Stimulated activated CD8-positive, alpha-beta memory T cell treated with anti-CD3 and anti-CD28 coated beads, Interleukin-12 subunit alpha, Interleukin-12 subunit beta, amount 100 ng/mL, for 4 hours (primary cell): ENCODE measurements around the gene P2RX5.
"Not testable (repeated sequence)": the region's sequence is repeated elsewhere in the genome, so short reads cannot be mapped to it uniquely, and the experiment has no call there.

Source experiments
- DNase-seq: peaks from one replicate; pipeline ENCODE4 v3.0.0-alpha.2; 2020; ENCODE audit warnings: low read depth

P2RX5 gene

DNA sequence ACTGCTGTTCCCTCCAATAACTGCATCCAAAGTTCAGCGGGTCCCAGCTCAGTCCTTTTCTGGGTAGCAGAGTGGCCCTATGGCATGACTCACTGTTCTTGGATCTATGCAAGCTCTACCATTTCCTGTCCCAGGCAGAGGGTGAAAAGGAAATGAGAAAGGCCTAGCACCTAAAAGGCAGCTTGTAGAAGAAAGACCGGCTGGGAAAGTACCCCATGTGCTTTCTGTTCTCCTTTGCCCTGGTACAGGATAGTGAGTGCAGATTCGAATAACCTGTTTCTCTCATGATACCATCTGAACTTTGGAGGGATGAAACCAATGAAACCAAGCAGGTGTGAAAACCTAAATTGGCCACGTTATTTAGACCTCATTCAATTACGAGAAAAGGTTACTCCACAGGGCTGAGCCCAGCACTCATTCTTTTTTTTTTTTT lies 15.0 kb upstream of the P2RX5 start:
- DNase-seq = peak; percentile 33

- DNase-seq = no peak
These were observed 12.4 kb upstream of the P2RX5 start for GRCh38 chr17:3708366-3708765.

DNA sequence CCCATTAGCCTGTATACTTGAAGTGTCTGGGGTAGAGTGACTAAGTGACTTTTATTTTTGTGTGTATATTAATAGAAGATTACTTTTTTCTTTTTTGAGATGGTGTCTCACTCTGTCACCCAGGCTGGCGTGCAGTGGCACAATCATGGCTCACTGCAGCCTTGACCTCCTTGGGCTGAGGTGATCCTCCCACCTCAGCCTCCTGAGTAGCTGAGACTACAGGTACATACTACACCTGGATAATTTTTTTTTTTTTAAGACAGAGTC lies 9.7 kb upstream of the P2RX5 start:
- DNase-seq = not testable (repeated sequence)

DNA sequence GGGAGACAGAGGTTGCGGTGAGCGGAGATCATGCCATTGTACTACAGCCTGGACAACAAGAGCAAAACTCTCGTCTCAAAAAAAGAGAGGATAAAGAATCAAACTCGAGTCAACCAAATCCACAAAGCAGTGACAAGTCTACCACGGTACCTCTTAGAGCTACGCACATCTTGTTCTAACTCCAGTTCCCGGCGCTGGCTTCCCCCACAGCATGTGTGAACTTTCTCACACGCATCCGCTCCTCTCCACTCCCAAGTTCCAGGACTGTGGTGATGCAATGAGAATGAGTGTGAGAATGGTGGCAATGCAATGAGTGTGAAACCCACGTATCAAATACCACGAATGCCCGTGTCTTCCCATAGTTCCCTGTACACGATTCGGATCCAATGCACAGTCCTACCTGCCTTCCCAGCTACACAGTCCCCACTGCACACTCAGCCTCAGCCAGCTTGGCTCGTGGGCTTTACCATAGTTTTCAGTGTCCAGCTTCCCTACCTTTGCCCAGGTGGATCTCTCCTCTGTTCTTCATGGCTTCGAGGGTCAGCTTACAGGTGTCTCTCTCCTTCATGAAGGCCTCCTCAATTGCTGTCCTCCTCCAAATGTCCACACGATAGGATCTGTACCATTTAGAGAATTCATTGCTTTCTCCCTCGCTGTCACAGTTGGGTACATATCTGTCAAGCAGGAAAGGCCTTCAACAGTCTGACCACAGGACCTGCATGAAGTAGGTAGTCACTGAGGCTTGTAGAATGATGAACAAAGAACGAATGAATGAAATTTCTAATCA lies 9.2 kb upstream of the P2RX5 start:
- no peak for DNase-seq

DNA sequence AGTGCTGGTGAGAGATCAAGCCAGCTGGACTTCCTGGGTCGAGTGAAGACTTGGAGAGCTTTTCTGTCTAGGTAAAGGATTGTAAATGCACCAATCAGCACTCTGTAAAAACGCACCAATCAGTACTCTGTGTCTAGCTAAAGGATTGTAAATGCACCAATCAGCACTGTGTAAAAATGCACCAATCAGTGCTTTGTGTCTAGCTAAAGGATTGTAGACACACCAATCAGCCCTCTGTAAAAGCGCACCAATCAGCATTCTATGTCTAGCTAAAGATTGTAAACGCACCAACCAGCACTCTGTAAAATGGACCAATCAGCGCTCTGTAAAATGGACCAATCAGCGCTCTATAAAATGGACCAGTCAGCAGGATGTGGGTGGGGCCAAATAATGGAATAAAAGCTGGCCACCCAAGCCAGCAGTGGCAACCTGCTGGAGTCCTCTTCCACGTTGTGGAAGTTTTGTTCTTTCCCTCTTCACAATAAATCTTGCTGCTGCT lies 6.1 kb upstream of the P2RX5 start:
- DNase-seq = not testable (repeated sequence)

DNA sequence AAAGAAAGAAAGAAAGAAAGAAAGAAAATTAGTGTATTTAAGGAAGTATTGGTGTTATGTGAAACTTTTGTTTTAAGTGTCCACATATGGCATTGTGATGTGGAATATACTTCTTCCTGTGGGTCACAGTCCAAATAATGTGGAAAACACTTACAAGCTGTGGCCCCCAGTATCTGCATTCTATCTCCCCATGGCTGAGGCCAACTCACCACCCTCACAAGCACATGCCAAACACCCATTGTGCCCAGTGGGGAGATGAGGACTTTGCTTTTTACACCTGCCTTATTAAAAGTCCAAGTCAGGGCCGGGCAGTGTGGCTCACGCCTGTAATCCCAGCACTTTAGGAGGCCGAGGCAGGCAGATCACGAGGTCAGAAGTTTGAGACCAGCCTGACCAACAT lies 4.0 kb upstream of the P2RX5 start:
- DNase-seq = no peak

- DNase-seq = no peak
These were observed 2.2 kb upstream of the P2RX5 start for GRCh38 chr17:3698139-3698538.

GRCh38 chr17:3697103-3697476 lies 1.1 kb upstream of the P2RX5 start:
- DNase-seq = no peak

DNA sequence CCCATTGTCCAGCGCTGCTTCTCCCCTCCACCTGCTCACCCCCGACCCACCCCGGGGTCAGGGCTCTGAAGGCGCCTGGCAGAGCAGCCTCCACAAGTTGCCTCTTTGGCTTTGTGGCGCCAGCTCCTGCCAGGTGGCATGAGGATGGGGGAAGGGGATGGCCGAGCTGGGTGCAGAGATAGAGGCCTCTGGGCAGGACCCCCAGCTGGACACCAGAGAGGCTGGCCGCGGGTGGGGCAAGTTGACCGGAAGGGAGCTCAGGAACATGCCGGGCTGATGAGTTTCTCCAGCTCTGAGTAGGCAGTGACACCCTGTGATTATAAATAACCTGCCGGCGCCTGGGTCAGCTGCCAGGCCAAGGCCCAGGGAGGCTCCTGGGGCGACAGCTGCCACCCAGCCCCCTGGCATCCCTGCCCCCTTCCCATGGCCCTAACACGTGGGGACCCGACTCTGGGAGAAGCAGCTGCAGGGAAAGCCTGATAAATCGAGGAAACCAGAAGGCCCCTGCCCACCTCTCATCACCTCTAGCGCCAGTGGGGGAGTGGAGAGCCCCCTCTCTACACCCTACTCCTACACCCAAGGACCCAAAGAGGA lies 729 bp downstream of the P2RX5 start:
- DNase-seq = no peak

DNA sequence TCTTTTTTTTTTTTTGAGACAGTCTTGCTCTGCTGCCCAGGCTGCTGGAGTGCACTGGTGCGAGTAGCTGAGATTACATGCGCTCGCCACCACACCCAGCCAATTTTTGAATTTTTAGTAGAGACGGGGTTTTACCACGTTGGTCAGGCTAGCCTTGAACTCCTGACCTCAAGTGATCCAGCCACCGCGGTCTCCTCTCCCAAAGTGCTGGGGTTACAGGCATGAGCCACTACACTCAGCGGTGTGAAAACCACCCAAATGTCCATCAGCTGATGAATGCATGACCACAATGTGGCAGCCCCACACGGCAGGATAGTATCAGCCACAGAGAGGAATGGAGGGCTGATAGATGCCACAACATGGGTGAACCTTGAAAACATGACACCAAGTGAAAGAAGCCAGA lies 2.1 kb downstream of the P2RX5 start:
- peak; percentile 24 for DNase-seq

- DNase-seq = no peak
These were observed 2.8 kb downstream of the P2RX5 start for GRCh38 chr17:3693141-3693540.

GRCh38 chr17:3692346-3692745 lies 3.6 kb downstream of the P2RX5 start:
- no peak for DNase-seq

DNA sequence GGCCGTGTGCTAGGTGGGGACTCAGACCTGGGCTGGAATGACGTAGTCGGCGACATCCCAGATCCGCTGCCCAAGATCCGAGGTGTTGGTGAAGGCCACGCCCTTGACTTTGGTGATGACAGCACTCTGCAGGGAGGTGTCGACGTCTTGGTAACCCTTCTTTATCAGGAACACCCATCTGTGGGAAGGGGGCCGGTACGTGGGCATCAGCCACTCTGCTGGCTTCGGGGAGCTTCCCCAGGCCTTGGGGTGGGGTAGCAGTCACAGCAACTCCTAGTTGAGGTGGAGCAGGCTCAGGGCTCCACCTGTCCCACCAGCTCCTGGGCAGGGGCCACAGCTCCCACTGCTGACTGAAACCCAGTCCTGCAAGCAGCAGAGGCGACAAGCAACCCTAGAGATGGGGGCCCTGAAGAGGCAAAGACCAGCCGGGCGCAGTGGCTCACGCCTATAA lies 4.3 kb downstream of the P2RX5 start:
- DNase-seq = no peak

GRCh38 chr17:3690094-3690715 lies 5.8 kb downstream of the P2RX5 start:
- no peak for DNase-seq

- DNase-seq = no peak
These were observed 6.5 kb downstream of the P2RX5 start for GRCh38 chr17:3689262-3690093.

- DNase-seq = no peak
These were observed 7.1 kb downstream of the P2RX5 start for GRCh38 chr17:3688852-3689261.

GRCh38 chr17:3688027-3688553 lies 7.9 kb downstream of the P2RX5 start:
- no peak for DNase-seq

- DNase-seq = no peak
These were observed 10.8 kb downstream of the P2RX5 start for GRCh38 chr17:3685174-3685573.

DNA sequence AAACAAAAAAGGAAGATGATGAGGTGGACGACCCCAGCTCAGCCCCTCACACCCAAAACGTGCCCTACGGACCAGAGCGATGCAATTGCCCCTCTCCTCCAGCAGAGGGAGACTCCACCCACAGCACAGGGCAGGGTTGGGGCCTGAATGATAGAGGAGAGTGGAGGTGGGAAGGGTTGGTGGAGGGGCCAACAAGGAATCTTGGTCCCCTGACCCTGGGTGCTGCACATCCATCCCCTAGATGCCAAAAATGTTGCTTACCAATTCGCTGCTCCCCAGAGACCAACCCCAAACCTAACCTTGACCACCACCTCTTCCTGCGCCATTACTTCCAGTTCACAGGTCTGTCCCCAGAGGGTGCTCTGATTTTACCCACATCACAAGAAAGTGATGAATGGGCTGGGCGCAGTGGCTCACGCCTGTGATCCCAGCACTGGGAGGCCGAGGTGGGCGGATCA lies 12.9 kb downstream of the P2RX5 start:
- DNase-seq = peak; percentile 36

DNA sequence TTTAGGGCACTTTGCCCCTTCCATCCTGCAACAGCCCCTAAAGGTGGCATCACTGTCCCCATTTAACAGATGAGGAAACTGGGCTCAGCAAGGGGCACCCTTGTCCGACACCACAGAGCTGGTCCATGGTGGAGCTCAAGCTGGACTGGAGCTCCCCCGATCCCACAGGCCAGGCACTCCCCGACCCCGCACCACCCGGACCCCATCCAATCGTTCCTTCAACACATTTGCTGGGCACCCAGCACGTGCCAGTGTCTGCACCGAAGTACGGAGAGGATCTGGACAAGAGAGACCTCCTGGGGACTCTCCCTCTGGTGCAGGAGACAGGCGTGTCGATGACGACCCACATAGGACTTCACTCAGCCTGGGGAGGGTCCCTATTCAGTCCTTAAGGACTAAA lies 13.9 kb downstream of the P2RX5 start:
- no peak for DNase-seq

DNA sequence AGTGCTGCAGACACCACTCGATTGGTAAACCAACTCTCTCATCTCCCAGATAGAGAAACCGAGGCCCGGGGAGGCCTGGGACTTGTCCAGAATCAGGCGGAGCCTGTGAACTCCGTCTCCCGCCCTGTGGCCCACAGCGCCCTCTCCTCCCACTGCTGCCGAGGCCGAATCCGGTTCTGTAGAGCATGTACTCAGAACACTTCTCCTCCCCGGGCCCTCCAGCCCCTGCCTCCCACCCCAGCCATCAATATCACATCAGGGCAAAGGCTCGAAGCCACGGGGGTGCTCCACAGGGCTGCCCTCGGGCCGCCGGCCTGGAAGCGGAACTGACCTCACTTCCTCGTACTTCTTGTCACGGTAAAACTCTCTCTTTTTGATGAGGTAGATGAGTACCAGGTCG lies 14.4 kb downstream of the P2RX5 start:
- no peak for DNase-seq

GRCh38 chr17:3681057-3681456 lies 14.9 kb downstream of the P2RX5 start:
- DNase-seq = no peak
